NCI-H82 treated with DMSO at 0.1 percent for 48 hours (cell line): ENCODE measurements around the gene KCNH2.
A peak's percentile ranks its signal among the peaks of the same experiment; 100 is the strongest.

ENCODE experiments used
- DNase-seq: peaks from one replicate; lab custom pipeline; 2025; ENCODE audit not compliant: unreplicated experiment; lab: John Stamatoyannopoulos, UW

KCNH2 gene

GRCh38 chr7:150996376-150997074 is 18.4 kb upstream of the KCNH2 start:
- no peak for DNase-seq

- DNase-seq: no peak
These were observed 16.9 kb upstream of the KCNH2 start for GRCh38 chr7:150994838-150995510.

- DNase-seq: no peak
These were observed 16.2 kb upstream of the KCNH2 start for GRCh38 chr7:150994141-150994837.

- no peak for DNase-seq
These were observed 15.4 kb upstream of the KCNH2 start for GRCh38 chr7:150993511-150993910.

- DNase-seq: peak; percentile 32
These were observed 14.7 kb upstream of the KCNH2 start for GRCh38 chr7:150992833-150993302.

GRCh38 chr7:150992051-150992640 is 14.0 kb upstream of the KCNH2 start:
- DNase-seq: no peak

GRCh38 chr7:150990416-150991186 is 12.5 kb upstream of the KCNH2 start, which contains the start of gene NOS3:
NOS3 (plus strand) TSS chr7:150991017; CDS start chr7:150993804, 2,787 bp downstream.
- DNase-seq: no peak

- DNase-seq: no peak
These were observed 11.3 kb upstream of the KCNH2 start for GRCh38 chr7:150989456-150989855.

GRCh38 chr7:150988230-150989226 is 10.4 kb upstream of the KCNH2 start:
- DNase-seq: peak; percentile 58

- no peak for DNase-seq
These were observed 8.4 kb upstream of the KCNH2 start for GRCh38 chr7:150986556-150986955.

GRCh38 chr7:150986099-150986512 is 8.0 kb upstream of the KCNH2 start:
- peak; percentile 39 for DNase-seq

- DNase-seq: no peak
These were observed 5.8 kb upstream of the KCNH2 start for GRCh38 chr7:150983893-150984368.

GRCh38 chr7:150982351-150982750 is 4.2 kb upstream of the KCNH2 start:
- DNase-seq: no peak

- peak; percentile 51 for DNase-seq
These were observed 3.5 kb upstream of the KCNH2 start for GRCh38 chr7:150981644-150982043.

GRCh38 chr7:150980663-150981062 is 2.5 kb upstream of the KCNH2 start:
- DNase-seq: peak; percentile 51

- no peak for DNase-seq
These were observed 1.7 kb upstream of the KCNH2 start for GRCh38 chr7:150979713-150980390.

- DNase-seq: no peak
These were observed 567 bp downstream of the KCNH2 start for GRCh38 chr7:150977382-150978125.
